Breast epithelium (tissue), 4 donors: ENCODE results near the gene IRF1. TPM values are rescaled to one million over a fixed set of nuclear protein-coding genes. Genes with fewer than 3 reads are reported as not detected.
A peak's percentile ranks its signal among the peaks of the same experiment; 100 is the strongest.

ENCODE experiments used
- DNase-seq, 2 donors: peaks; one replicate each; pipeline ENCODE4 v3.0.0-alpha.2; 2019; ENCODE audit warnings: low spot score in 2 of 2
- H3K27ac ChIP-seq, 2 donors: fragments of 200-600 bp; sonication (generic) in 1 of 2; one replicate each; pipeline ENCODE4 v1.5.1; 2016 to 2019; ENCODE audit warnings: mild to moderate bottlenecking in 1 of 2
- H3K27me3 ChIP-seq, 2 donors: fragments of 200-600 bp; sonication (generic) in 1 of 2; one replicate each; pipeline versions ENCODE4 v1.5.1 to v1.6.0; 2017 to 2019; ENCODE audit warnings: control low read depth in 1 of 2, mild to moderate bottlenecking in 1 of 2
- H3K36me3 ChIP-seq: fragments of 200-600 bp; one replicate; pipeline ENCODE4 v1.5.1; 2019
- H3K4me1 ChIP-seq, 2 donors: fragments of 200-600 bp; sonication (generic); one replicate each; pipeline ENCODE4 v1.5.1; 2016 to 2019; ENCODE audit warnings: control low read depth in 1 of 2
- H3K4me3 ChIP-seq, 3 donors: fragments of 200-600 bp; sonication (generic); 1 replicate in 2 of 3; 2 replicates in 1 of 3; pipeline ENCODE4 v1.5.1; 2016 to 2019; ENCODE audit warnings: mild to moderate bottlenecking in 3 of 3, moderate library complexity in 2 of 3
- H3K9me3 ChIP-seq, 2 donors: fragments of 200-600 bp; sonication (generic) in 1 of 2; one replicate each; pipeline ENCODE4 v1.5.1; 2016 to 2019; ENCODE audit warnings: control low read depth in 1 of 2
- POLR2A ChIP-seq: fragments of 450-650 bp; IDR thresholded peaks from one replicate; pipeline ENCODE4 v1.6.1; 2016; ENCODE audit warnings: antibody characterized with exemption, mild to moderate bottlenecking, moderate library complexity
- POLR2AphosphoS5 ChIP-seq, 3 donors: sonication (generic); formaldehyde crosslinking; IDR thresholded peaks; one replicate each; pipeline ENCODE4 v1.6.1; 2017; ENCODE audit warnings: antibody characterized with exemption in 3 of 3
- intact Hi-C: fragments of 100-400 bp; cut with DNase I; formaldehyde crosslinking; loops from one replicate; pipeline ENCODE4 v1.15.1; 2023; ENCODE audit warnings: low total_unique reads
- total RNA-seq, 3 donors: library from RNA; depleted of rRNA; stranded (reverse); fragments of >200 nt; gene quantifications; one replicate each; pipeline ENCODE4 v1.1.0, GENCODE V29; 2016
- TF ChIP-seq, protein P1 (sequence below), 3 donors: fragments of 450-650 bp; IDR thresholded peaks; one replicate each; pipeline ENCODE4 v1.5.1; 2016 to 2017; ENCODE audit warnings: antibody characterized with exemption in 3 of 3, mild to moderate bottlenecking in 3 of 3, moderate library complexity in 3 of 3

Gene IRF1
- total RNA-seq, 3 donors from 2014 or later, result 10.4 to 27.8 (median 18.0) TPM

DNA sequence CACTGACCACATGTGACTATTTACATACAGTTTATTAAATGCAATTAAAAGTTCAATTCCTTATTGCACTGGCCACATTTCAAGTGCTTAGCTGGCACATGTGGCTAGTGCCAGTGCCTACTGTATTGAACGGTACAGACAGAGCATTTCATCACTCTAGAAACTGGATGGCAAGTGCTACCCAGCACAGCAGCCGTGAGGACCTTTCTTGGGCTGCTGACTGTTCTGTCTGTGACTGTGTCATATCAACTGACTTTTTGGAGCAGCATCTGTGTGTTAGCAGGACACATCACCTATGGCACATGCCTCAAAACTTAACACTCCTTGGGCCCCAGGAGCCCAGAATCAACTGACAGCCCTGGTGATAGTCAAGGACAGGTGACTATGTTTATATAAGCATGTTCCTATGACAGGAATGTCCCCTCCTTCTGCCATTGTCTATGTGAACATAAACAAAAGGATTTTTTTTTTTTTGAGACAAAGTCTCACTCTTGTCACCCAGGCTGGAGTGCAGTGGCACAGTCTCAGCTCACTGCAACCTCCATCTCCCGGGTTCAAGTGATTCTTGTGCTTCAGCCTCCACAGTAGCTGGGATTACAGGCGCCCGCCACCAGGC lies 8.9 kb downstream of the IRF1 start:
- Histone ChIP-seq H3K4me3 (no peak overlapping the region), H3K27me3 (no peaks in the 10 kb centered on the region), H3K27ac (peak overlapping the region in 1 of 2 donors; percentile 26), H3K9me3 (no peaks in the 10 kb centered on the region), H3K4me1 (no peaks in the 10 kb centered on the region), H3K36me3 (no peaks in the 10 kb centered on the region)
- intact Hi-C loops, result no loop called here
- DNase-seq, result no peak
- TF ChIP-seq, protein P1, sequence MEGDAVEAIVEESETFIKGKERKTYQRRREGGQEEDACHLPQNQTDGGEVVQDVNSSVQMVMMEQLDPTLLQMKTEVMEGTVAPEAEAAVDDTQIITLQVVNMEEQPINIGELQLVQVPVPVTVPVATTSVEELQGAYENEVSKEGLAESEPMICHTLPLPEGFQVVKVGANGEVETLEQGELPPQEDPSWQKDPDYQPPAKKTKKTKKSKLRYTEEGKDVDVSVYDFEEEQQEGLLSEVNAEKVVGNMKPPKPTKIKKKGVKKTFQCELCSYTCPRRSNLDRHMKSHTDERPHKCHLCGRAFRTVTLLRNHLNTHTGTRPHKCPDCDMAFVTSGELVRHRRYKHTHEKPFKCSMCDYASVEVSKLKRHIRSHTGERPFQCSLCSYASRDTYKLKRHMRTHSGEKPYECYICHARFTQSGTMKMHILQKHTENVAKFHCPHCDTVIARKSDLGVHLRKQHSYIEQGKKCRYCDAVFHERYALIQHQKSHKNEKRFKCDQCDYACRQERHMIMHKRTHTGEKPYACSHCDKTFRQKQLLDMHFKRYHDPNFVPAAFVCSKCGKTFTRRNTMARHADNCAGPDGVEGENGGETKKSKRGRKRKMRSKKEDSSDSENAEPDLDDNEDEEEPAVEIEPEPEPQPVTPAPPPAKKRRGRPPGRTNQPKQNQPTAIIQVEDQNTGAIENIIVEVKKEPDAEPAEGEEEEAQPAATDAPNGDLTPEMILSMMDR (IDR thresholded peaks at IDR 0.05), result no peak
- TF ChIP-seq POLR2A, result no peak
- TF ChIP-seq POLR2AphosphoS5 (IDR thresholded peaks at IDR 0.05), result no peak

DNA sequence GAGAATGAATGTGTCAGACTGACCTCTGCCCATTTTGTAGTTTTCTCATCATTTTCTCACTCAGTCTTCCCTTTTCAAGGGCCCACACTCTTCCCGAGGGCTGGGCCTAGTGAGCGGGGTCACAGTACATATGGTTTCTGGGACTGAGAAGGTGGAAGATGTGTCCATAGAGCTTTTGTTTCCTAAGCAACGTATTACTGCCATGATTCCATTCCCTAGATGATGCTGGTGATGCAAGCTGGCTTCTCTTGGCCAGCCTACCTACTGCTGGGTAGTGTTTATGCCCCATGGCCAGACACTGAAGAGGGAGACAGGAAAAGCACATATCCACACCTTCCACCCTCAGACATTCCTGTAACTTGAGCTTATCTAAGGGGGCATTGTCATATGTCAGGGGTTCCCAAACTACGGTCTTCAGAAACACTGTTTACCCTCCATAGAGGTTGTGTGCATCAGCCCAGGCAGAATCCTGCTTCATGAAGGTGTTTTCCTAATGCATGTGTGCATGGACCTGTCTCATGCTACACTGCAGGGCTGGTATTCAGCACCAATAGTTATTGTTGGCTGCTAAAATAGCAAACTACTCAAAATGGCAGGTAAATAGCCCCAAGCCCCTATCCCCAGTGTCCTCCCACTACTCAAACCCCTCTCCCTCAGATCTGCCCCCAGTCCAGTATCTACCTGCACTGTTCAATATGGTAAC lies 9.5 kb downstream of the IRF1 start:
- no peaks in the 10 kb centered on the region for H3K9me3 ChIP-seq
- no peaks in the 10 kb centered on the region for H3K4me1 ChIP-seq
- DNase-seq, result no peak
- no peaks in the 10 kb centered on the region for H3K36me3 ChIP-seq
- TF ChIP-seq, protein P1 (IDR thresholded peaks at IDR 0.05), result no peak
- no peak for TF ChIP-seq POLR2A
- TF ChIP-seq POLR2AphosphoS5 (IDR thresholded peaks at IDR 0.05), result no peak
- H3K27ac ChIP-seq, result peak overlapping the region in 1 of 2 donors; percentile 26
- no peaks in the 10 kb centered on the region for H3K27me3 ChIP-seq
- no peak overlapping the region for H3K4me3 ChIP-seq
- intact Hi-C loops, result no loop called here

DNA sequence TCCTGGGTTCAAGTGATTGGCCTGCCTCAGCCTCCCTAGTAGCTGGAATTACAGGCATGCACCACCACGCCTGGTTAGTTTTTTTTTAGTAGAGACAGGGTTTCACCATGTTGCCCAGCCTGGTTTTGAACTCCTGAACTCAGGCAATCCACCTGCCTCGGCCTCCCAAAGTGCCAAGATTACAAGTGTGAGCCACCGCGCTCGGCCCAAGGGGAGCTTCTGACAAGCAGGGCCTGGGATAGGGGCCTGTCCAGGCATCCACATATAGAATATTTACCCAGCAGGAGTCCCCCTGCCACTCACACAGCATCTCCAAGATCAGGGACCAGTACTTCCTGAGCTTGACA lies 10.1 kb downstream of the IRF1 start:
- no peaks in the 10 kb centered on the region for H3K9me3 ChIP-seq
- TF ChIP-seq, protein P1 (IDR thresholded peaks at IDR 0.05), result no peak
- TF ChIP-seq POLR2A (no peak), POLR2AphosphoS5 (IDR thresholded peaks at IDR 0.05) (no peak)
- H3K4me3 ChIP-seq, result no peak overlapping the region
- intact Hi-C loops, result no loop called here
- H3K4me1 ChIP-seq, result no peaks in the 10 kb centered on the region
- no peaks in the 10 kb centered on the region for H3K36me3 ChIP-seq
- no peaks in the 10 kb centered on the region for H3K27me3 ChIP-seq
- no peak for DNase-seq
- no peak overlapping the region for H3K27ac ChIP-seq

DNA sequence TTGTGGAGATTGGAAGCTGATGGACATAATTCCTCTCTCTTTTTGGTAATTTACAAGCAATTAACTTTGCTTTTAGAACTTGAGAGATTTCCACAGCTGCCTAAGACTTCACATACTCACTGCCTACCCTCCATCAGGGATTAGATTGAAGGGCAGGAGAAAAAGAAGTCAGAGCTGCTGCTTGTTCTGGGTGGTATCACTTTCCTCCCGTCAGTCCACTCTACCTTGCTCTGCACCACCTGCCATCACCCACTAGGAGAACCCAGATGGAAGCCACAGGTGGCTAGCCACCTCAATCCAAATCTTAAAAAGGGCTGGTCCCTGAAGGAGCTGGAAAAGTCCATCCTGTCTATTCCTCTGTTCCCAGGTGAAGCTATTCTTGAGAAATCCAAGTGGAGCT lies 10.5 kb downstream of the IRF1 start:
- Histone ChIP-seq H3K27ac (peak overlapping the region in 1 of 2 donors; percentile 3), H3K4me1 (no peaks in the 10 kb centered on the region)

More for the DNA sequence above, 10.5 kb downstream of the IRF1 start:
- Histone ChIP-seq H3K4me3 (no peak overlapping the region), H3K36me3 (no peaks in the 10 kb centered on the region), H3K27me3 (no peaks in the 10 kb centered on the region), H3K9me3 (no peaks in the 10 kb centered on the region)
- TF ChIP-seq, protein P1 (IDR thresholded peaks at IDR 0.05), result no peak
- no peak for TF ChIP-seq POLR2A
- DNase-seq, result no peak
- intact Hi-C loops, result no loop called here
